IgD-negative memory B cell (primary cell): ENCODE data around the gene BOLA3. TPM values are rescaled to one million over a fixed set of nuclear protein-coding genes. Genes with fewer than 3 reads are reported as not detected.
"Not testable (repeated sequence)": the region's sequence is repeated elsewhere in the genome, so short reads cannot be mapped to it uniquely, and the experiment has no call there.

ENCODE experiments used
- H3K27ac Mint-ChIP-seq, 3 donors: one replicate each; pipeline ENCODE4 v1.8.0; 2020 to 2022; ENCODE audit warnings: mild to moderate bottlenecking in 3 of 3, mixed read lengths in 3 of 3, moderate library complexity in 1 of 3
- H3K27me3 Mint-ChIP-seq: one replicate; pipeline ENCODE4 v1.8.0; 2021; ENCODE audit warnings: mixed read lengths
- H3K36me3 Mint-ChIP-seq: one replicate; pipeline ENCODE4 v1.8.0; 2020; ENCODE audit warnings: mild to moderate bottlenecking, mixed read lengths
- H3K4me1 Mint-ChIP-seq, 3 donors: one replicate each; pipeline ENCODE4 v1.8.0; 2020 to 2022; ENCODE audit warnings: mixed read lengths in 3 of 3, mild to moderate bottlenecking in 1 of 3
- H3K4me3 Mint-ChIP-seq, 4 donors: one replicate each; pipeline ENCODE4 v1.8.0; 2020 to 2022; ENCODE audit warnings: mild to moderate bottlenecking in 4 of 4, mixed read lengths in 4 of 4, moderate library complexity in 3 of 4
- H3K9me3 Mint-ChIP-seq, 3 donors: one replicate each; pipeline ENCODE4 v1.8.0; 2020 to 2021; ENCODE audit warnings: mixed read lengths in 3 of 3, mild to moderate bottlenecking in 1 of 3
- polyA plus RNA-seq: library from polyadenylated mRNA; unstranded; fragments of 300-500 nt; fragmentation: Illumina TruSeq; gene quantifications from one replicate; pipeline ENCODE4 v1.2.3, GENCODE V29; 2021

Gene BOLA3
- polyA plus RNA-seq, 1 donor from 2014 or later, result 44.5 TPM

DNA sequence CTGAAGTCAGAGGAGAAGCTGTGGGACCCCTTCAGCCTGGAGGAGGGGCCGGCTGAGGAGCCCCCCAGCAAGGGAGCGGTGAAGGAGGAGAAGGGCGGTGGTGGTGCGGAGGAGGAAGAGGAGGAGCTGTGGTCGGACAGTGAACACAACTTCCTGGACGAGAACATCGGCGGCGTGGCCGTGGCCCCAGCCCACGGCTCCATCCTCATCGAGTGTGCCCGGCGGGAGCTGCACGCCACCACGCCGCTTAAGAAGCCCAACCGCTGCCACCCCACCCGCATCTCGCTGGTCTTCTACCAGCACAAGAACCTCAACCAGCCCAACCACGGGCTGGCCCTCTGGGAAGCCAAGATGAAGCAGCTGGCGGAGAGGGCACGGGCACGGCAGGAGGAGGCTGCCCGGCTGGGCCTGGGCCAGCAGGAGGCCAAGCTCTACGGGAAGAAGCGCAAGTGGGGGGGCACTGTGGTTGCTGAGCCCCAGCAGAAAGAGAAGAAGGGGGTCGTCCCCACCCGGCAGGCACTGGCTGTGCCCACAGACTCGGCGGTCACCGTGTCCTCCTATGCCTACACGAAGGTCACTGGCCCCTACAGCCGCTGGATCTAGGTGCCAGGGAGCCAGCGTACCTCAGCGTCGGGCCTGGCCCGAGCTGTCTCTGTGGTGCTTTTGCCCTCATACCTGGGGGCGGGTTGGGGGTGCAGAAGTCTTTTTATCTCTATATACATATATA is 46.0 kb downstream of the BOLA3 start:
- Mint-ChIP-seq H3K36me3 (peaks cover 2% of the 10 kb centered on the region), H3K27me3 (no peaks in the 10 kb centered on the region), H3K9me3 (no peaks in the 10 kb centered on the region), H3K4me3 (peak overlapping the region in 1 of 4 donors; percentile 68), H3K4me1 (no peaks in the 10 kb centered on the region), H3K27ac (no peak overlapping the region)

DNA sequence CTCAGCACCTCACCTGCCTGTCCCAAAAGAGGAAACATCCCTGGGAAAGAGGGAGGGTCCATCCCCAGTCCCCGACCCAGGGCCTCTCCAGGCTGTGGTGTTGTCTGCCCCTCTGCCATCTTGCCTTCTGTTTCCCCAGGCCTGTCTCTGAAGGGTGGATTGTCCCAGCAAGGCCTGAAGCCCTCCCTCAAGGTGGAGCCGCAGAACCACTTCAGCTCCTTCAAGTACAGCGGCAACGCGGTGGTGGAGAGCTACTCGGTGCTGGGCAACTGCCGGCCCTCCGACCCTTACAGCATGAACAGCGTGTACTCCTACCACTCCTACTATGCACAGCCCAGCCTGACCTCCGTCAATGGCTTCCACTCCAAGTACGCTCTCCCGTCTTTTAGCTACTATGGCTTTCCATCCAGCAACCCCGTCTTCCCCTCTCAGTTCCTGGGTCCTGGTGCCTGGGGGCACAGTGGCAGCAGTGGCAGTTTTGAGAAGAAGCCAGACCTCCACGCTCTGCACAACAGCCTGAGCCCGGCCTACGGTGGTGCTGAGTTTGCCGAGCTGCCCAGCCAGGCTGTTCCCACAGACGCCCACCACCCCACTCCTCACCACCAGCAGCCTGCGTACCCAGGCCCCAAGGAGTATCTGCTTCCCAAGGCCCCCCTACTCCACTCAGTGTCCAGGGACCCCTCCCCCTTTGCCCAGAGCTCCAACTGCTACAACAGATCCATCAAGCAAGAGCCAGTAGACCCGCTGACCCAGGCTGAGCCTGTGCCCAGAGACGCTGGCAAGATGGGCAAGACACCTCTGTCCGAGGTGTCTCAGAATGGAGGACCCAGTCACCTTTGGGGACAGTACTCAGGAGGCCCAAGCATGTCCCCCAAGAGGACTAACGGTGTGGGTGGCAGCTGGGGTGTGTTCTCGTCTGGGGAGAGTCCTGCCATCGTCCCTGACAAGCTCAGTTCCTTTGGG is 47.2 kb downstream of the BOLA3 start:
- Mint-ChIP-seq H3K9me3 (no peaks in the 10 kb centered on the region), H3K27ac (no peak overlapping the region), H3K4me3 (peak overlapping the region in 1 of 4 donors; percentile 57), H3K4me1 (no peaks in the 10 kb centered on the region), H3K27me3 (no peaks in the 10 kb centered on the region), H3K36me3 (peaks cover 4% of the 10 kb centered on the region)

DNA sequence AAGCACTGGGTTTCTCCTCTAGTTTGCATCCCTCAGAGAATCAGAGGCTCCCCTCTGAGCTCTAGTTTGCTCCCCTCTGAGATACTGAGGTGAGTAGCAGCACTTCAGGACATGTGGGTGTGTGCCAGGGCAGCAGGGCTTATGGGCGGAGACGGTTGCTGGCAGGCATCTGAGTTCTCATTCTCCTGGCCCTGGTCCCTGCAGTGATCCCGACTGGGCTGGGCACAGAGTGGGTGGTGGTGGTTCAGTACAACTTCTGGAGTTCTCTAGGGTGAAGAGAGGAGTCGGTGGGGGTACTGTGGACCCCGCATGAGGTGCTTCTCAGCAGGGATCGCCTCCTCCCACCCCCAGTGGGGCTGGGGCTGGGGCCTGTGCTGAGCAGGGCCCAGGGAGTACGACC is 47.9 kb downstream of the BOLA3 start:
- Mint-ChIP-seq H3K9me3 (no peaks in the 10 kb centered on the region), H3K27me3 (no peaks in the 10 kb centered on the region), H3K36me3 (peaks cover 4% of the 10 kb centered on the region), H3K4me1 (no peaks in the 10 kb centered on the region), H3K27ac (no peak overlapping the region), H3K4me3 (no peak overlapping the region)

DNA sequence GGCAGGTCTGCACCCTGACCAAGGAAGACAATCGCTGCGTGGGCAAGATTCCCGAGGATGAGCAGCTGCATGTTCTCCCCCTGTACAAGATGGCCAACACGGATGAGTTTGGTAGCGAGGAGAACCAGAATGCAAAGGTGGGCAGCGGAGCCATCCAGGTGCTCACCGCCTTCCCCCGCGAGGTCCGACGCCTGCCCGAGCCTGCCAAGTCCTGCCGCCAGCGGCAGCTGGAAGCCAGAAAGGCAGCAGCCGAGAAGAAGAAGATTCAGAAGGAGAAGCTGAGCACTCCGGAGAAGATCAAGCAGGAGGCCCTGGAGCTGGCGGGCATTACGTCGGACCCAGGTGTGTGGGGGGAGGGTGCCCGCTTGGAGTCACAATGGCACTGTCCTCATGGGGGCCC is 48.4 kb downstream of the BOLA3 start:
- Mint-ChIP-seq H3K27me3 (no peaks in the 10 kb centered on the region), H3K4me3 (no peak overlapping the region), H3K9me3 (no peaks in the 10 kb centered on the region), H3K27ac (no peak overlapping the region), H3K4me1 (peaks cover 0 to 1% (median 0%) of the 10 kb centered on the region in 3 donors), H3K36me3 (peaks cover 7% of the 10 kb centered on the region)

DNA sequence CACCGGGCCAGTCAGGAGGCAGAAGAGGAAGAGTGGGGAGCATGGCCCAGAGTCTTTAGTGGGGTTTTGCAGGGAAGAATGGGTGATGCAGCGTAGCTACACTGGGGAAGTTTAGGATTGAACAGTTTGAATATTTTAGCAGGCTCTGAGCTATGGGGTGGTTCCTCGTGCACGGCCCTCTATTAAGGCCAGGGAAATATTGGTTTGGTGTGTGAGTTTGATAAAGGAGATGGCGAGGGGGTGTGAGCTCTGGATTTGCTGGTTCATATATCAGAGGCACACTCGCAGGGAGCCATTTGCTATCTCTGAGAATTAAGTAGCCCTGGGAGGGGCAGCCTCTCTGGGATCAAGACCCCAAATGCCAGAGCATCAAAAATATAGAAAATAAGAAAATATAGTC is 50.1 kb downstream of the BOLA3 start:
- H3K36me3 Mint-ChIP-seq, result peaks cover 11% of the 10 kb centered on the region
- peaks cover 0 to 3% (median 0%) of the 10 kb centered on the region in 3 donors for H3K4me1 Mint-ChIP-seq
- no peaks in the 10 kb centered on the region for H3K9me3 Mint-ChIP-seq
- H3K27ac Mint-ChIP-seq, result peak overlapping the region in 1 of 3 donors; percentile 41
- no peak overlapping the region for H3K4me3 Mint-ChIP-seq
- H3K27me3 Mint-ChIP-seq, result no peaks in the 10 kb centered on the region

DNA sequence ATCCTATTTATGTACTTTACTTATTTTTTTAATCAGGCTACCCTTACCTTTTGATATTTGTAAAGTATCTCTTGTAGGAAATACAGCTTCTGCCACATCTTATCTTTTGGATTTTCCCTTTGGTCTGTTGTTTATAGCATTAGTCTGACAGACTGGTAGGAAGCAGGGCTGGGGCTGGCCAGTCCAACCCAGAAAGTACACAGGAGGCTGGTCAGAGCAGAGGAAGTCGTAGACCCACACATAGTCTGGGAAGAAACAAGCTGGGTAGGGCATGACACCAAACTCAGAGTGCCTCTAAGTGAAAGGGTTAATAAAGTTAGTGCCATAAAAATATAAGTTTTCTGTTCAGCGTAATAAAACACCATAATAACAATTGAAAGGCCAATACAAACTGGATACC is 51.7 kb downstream of the BOLA3 start:
- no peak overlapping the region for H3K4me3 Mint-ChIP-seq
- H3K27ac Mint-ChIP-seq, result peak overlapping the region in 2 of 3 donors; percentile 35 to 59
- no peaks in the 10 kb centered on the region for H3K27me3 Mint-ChIP-seq
- no peaks in the 10 kb centered on the region for H3K9me3 Mint-ChIP-seq
- peaks cover 0 to 3% (median 0%) of the 10 kb centered on the region in 3 donors for H3K4me1 Mint-ChIP-seq
- H3K36me3 Mint-ChIP-seq, result peaks cover 13% of the 10 kb centered on the region

DNA sequence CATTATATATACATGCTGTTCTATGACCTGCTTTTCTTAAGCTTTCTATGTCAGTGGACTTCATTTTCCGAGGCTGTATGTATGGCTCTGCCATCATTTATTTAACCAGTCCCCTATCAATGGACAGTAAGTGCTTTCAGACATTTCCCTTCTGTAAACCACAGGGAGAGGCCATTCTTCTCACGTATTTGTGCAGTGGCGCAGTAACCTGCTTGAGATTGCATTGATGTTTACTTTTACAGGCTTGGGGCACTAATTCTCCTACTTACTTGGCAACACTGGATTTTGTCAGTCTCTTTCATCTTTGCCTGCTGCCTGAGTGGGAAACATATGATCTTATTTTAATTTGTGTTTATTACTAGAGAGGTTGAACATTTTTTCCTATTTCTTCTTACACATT is 52.1 kb downstream of the BOLA3 start:
- H3K27ac Mint-ChIP-seq, result peak overlapping the region in 1 of 3 donors; percentile 59
- H3K27me3 Mint-ChIP-seq, result no peaks in the 10 kb centered on the region
- peaks cover 11% of the 10 kb centered on the region for H3K36me3 Mint-ChIP-seq
- H3K4me1 Mint-ChIP-seq, result peaks cover 0 to 3% (median 0%) of the 10 kb centered on the region in 3 donors
- no peak overlapping the region for H3K4me3 Mint-ChIP-seq
- no peaks in the 10 kb centered on the region for H3K9me3 Mint-ChIP-seq

DNA sequence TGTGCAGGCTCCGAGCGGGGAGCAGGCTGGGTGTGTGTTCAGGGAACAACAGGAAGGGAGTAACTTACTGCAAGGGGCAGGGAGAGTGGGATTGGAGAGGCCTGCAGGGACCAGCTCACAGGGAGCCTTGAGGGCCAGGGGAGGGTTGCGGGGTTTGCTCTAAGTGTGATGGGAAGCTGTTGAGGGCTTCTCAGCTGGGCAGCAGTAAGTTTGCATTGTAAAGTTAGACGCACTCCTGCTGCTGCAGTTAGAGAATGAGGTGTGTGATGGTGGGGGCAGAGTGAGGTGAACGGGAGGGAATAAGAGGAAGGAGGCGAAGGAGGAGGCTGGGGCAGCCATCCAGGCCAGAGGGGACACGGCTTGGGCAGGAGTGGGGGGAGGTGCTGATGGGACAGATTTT is 53.4 kb downstream of the BOLA3 start:
- H3K27me3 Mint-ChIP-seq, result no peaks in the 10 kb centered on the region
- H3K4me3 Mint-ChIP-seq, result no peak overlapping the region
- H3K4me1 Mint-ChIP-seq, result peaks cover 0 to 4% (median 0%) of the 10 kb centered on the region in 3 donors
- peaks cover 16% of the 10 kb centered on the region for H3K36me3 Mint-ChIP-seq
- peak overlapping the region in 1 of 3 donors; percentile 26 for H3K27ac Mint-ChIP-seq
- H3K9me3 Mint-ChIP-seq, result no peaks in the 10 kb centered on the region

DNA sequence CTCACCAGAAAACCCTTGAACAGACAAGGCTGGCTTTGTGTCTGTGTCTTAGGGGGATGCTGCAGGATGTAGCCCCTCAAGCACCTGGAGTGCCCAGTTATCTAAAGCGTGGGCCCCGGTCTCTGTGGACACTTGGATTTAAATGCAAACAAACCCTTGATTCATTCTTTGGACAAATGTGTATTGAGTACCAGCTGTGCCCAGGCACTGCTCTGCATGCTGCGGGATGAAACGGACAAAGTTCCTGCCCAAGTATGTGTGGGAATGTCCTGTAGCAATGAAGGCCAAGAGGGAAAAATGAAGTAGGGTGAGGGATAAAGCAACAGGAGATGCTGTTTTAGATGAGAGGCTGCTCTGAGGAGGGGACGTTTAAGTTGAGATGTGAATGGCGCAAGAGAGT is 53.9 kb downstream of the BOLA3 start:
- no peaks in the 10 kb centered on the region for H3K27me3 Mint-ChIP-seq
- H3K27ac Mint-ChIP-seq, result peak overlapping the region in 1 of 3 donors; percentile 26
- H3K4me3 Mint-ChIP-seq, result no peak overlapping the region
- H3K36me3 Mint-ChIP-seq, result peaks cover 16% of the 10 kb centered on the region
- peaks cover 0 to 4% (median 0%) of the 10 kb centered on the region in 3 donors for H3K4me1 Mint-ChIP-seq
- H3K9me3 Mint-ChIP-seq, result no peaks in the 10 kb centered on the region

DNA sequence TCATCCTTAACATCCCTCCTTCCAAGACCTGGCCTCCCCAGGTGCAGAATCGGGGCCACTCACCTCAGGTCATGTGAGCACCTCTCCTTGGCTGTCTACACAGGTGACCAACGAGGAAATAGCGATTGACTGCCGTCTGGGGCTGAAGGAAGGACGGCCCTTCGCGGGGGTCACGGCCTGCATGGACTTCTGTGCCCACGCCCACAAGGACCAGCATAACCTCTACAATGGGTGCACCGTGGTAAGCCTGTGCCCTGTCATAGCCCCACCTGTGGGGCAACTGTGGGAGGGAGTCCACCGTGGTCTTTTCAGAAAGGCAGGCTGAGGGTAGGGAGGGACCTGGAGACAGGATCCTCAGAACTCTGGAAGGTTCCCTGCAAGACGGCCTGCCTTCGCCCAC is 54.3 kb downstream of the BOLA3 start:
- no peak overlapping the region for H3K4me3 Mint-ChIP-seq
- H3K9me3 Mint-ChIP-seq, result no peaks in the 10 kb centered on the region
- no peaks in the 10 kb centered on the region for H3K27me3 Mint-ChIP-seq
- H3K4me1 Mint-ChIP-seq, result peaks cover 0 to 4% (median 0%) of the 10 kb centered on the region in 3 donors
- peaks cover 16% of the 10 kb centered on the region for H3K36me3 Mint-ChIP-seq
- no peak overlapping the region for H3K27ac Mint-ChIP-seq

DNA sequence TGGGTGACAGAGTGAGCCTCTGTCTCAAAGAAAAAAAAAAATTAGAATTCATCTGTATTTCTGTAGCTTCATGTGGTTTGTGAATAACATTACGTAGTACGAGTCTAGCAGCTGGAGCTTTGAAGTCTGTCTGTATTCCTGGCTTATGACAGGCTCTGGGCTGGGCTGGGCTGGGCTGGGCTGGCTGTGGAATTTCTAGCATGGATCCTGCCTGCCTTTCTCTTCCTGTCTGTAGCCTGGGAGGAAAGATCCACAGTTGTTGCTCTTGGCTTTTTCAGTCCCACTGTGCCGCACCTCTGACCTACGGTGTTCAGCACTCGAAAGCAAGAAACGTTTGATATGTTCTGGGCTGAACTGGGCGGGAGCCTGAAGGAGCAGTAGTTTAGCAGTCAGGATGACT is 55.4 kb downstream of the BOLA3 start:
- H3K27ac Mint-ChIP-seq, result no peak overlapping the region
- H3K4me3 Mint-ChIP-seq, result no peak overlapping the region
- H3K27me3 Mint-ChIP-seq, result no peaks in the 10 kb centered on the region
- no peaks in the 10 kb centered on the region for H3K9me3 Mint-ChIP-seq
- peaks cover 18% of the 10 kb centered on the region for H3K36me3 Mint-ChIP-seq
- H3K4me1 Mint-ChIP-seq, result peaks cover 0 to 4% (median 0%) of the 10 kb centered on the region in 3 donors

DNA sequence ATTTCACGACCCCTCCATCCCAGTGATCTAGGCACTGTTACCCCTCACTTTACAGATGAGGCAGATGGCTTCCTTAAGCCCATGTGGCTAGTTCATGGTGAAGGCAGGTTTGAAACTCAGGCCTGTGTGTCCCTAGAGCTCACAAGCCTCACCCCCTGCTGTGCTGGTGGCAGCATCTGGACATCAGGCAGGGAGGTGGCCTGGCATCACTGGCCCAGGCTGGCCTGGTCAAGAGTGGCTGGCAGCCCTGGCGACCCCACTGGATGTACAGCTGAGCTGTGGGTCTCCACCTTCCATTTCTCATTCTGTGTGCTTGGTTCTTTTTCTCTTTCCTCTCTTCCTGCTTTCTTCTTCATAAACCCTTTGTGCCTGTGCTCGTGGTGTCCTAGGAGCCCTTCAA is 56.3 kb downstream of the BOLA3 start:
- H3K27me3 Mint-ChIP-seq, result no peaks in the 10 kb centered on the region
- H3K9me3 Mint-ChIP-seq, result no peaks in the 10 kb centered on the region
- peaks cover 0 to 4% (median 0%) of the 10 kb centered on the region in 3 donors for H3K4me1 Mint-ChIP-seq
- H3K4me3 Mint-ChIP-seq, result no peak overlapping the region
- H3K36me3 Mint-ChIP-seq, result peaks cover 20% of the 10 kb centered on the region
- H3K27ac Mint-ChIP-seq, result peak overlapping the region in 1 of 3 donors; percentile 12

DNA sequence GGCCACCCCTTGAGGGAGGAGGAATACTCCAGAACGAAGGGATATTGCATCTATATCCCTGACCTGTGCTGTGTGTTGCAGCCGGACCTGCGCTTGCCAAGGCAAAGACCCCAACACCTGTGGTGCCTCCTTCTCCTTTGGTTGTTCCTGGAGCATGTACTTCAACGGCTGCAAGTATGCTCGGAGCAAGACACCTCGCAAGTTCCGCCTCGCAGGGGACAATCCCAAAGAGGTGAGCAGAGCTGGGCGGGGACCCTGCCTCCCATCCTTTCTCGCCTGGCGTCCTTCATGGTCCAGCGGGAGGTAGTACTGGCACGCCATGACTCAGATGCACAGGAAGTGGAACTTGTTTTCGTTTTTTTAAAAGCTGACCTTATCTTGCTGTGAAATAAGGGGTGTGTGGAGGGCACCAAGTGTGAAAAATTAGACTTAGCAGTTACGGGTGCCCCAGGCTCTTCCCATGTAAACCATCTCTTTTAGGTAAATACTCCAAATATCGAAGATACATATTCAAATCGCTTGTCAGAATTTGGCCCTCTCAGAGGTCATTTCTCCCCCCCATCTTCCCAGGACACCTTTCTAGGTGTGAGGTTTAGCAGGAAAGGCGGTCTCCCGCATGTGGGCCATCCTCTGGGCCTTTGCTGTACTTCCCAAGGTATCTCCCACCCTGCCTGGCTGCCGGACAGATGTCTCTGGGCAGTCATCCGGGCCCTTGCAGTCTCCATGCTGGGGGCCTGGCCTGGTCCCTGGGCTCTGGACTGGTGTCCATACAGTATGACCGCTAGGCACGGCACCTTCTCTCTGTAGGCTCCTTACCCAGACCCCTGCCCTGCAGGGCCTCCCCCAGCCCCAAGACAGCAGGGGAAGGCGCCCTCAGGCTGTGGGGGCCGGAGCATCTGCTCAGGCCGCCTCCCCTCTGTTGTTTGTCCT is 57.6 kb downstream of the BOLA3 start:
- Mint-ChIP-seq H3K36me3 (peaks cover 18% of the 10 kb centered on the region), H3K4me1 (peaks cover 0 to 4% (median 0%) of the 10 kb centered on the region in 3 donors), H3K9me3 (no peaks in the 10 kb centered on the region), H3K4me3 (no peak overlapping the region), H3K27me3 (no peaks in the 10 kb centered on the region), H3K27ac (peak overlapping the region in 1 of 3 donors; percentile 59)

DNA sequence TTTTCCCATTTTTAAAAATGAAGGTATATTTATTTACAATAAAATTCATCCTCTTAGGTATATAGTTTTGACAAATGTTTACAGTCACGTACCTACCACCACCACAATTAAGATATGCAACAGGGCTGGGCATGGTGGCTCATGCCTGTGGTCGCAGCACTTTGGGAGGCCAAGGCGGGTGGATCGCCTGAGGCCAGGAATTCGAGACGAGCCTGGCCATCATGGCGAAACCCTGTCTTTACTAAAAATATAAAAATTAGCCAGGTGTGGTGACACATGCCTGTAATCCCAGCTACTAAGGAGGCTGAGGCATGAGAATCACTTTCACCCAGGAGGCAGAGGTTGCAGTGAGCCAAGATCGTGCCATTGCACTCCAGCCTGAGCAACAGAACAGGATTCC is 59.0 kb downstream of the BOLA3 start:
- H3K36me3 Mint-ChIP-seq, result peaks cover 11% of the 10 kb centered on the region
- not testable (repeated sequence) for H3K27me3 Mint-ChIP-seq, H3K4me1 Mint-ChIP-seq, H3K27ac Mint-ChIP-seq, H3K9me3 Mint-ChIP-seq, H3K4me3 Mint-ChIP-seq
